Endodermal cell (in vitro differentiated cells): ENCODE data around the gene AKAP7. TPM values are rescaled to one million over a fixed set of nuclear protein-coding genes. Genes with fewer than 3 reads are reported as not detected.

Experiments used
- DNase-seq: peaks from one replicate; pipeline ENCODE4 v3.0.0-alpha.2; 2017
- H3K27ac ChIP-seq: 2 replicates; pipeline ENCODE4 v1.5.1; 2013; ENCODE audit warnings: mild to moderate bottlenecking, low read depth, low read length, moderate library complexity
- H3K27me3 ChIP-seq: 2 replicates; pipeline ENCODE4 v1.6.1; 2013; ENCODE audit warnings: mild to moderate bottlenecking, low read length, moderate library complexity; ENCODE audit not compliant: insufficient read depth, control insufficient read depth, poor library complexity, severe bottlenecking
- H3K36me3 ChIP-seq: 2 replicates; pipeline ENCODE4 v1.7.0; 2013; ENCODE audit warnings: mild to moderate bottlenecking, low read length, moderate library complexity; ENCODE audit not compliant: control insufficient read depth, insufficient read depth
- H3K4me1 ChIP-seq: one replicate; pipeline ENCODE4 v1.7.0; 2013; ENCODE audit warnings: low read length; ENCODE audit not compliant: control insufficient read depth, insufficient read depth
- H3K4me3 ChIP-seq: 2 replicates; pipeline ENCODE4 v1.5.1; 2013; ENCODE audit warnings: mild to moderate bottlenecking, low read length, moderate library complexity
- H3K9ac ChIP-seq: 2 replicates; pipeline ENCODE4 v1.6.1; 2013; ENCODE audit warnings: mild to moderate bottlenecking, low read length, moderate library complexity; ENCODE audit not compliant: poor library complexity, severe bottlenecking; ENCODE audit errors: extremely low read depth
- H3K9me3 ChIP-seq: 2 replicates; pipeline ENCODE4 v1.6.1; 2013; ENCODE audit warnings: mild to moderate bottlenecking, low read length, moderate library complexity; ENCODE audit not compliant: control insufficient read depth
- H3K27ac Mint-ChIP-seq: 2 replicates; pipeline ENCODE4 v1.8.0; 2020; ENCODE audit warnings: mixed read lengths
- H3K27me3 Mint-ChIP-seq: 2 replicates; pipeline ENCODE4 v1.8.0; 2021; ENCODE audit warnings: mild to moderate bottlenecking, mixed read lengths; ENCODE audit not compliant: insufficient read depth
- H3K36me3 Mint-ChIP-seq: 2 replicates; pipeline ENCODE4 v1.8.0; 2020; ENCODE audit warnings: low read depth, mixed read lengths
- H3K4me1 Mint-ChIP-seq: 2 replicates; pipeline ENCODE4 v1.8.0; 2020; ENCODE audit warnings: mixed read lengths
- H3K4me3 Mint-ChIP-seq: 2 replicates; pipeline ENCODE4 v1.8.0; 2020; ENCODE audit warnings: mild to moderate bottlenecking, moderate library complexity, mixed read lengths
- H3K9me3 Mint-ChIP-seq: 2 replicates; pipeline ENCODE4 v1.8.0; 2020; ENCODE audit warnings: mild to moderate bottlenecking, mixed read lengths
- CTCF ChIP-seq: fragments of 200-600 bp; sonication (generic); conservative IDR thresholded peaks from 2 replicates; pipeline ENCODE4 v1.5.0; 2021; ENCODE audit warnings: antibody characterized with exemption, mild to moderate bottlenecking
- WGBS, 2 experiments: methylation state at CpG; one replicate each; pipeline versions ENCODE4 v1.1.5 to v1.1.7; 2013; ENCODE audit warnings: missing lambda C conversion rate in 2 of 2, mixed read lengths in 1 of 2; ENCODE audit not compliant: insufficient coverage in 1 of 2, insufficient read length in 1 of 2; 5-methylcytosine and 5-hydroxymethylcytosine counted together
- total RNA-seq, 2 donors: library from RNA; stranded (reverse); fragmentation: NEBNext Ultra II Directional in 1 of 2; extraction: Animal tissue kit (Norgen Biotek cat#: 25700) in 1 of 2; gene quantifications; 2 replicates in 1 of 2; 3 replicates in 1 of 2; pipeline ENCODE4 v1.2.1, GENCODE V29; 2021

Gene AKAP7
- total RNA-seq, 2 donors from 2014 or later: 6.2 to 6.7 TPM

GRCh38 chr6:131212913-131213312, 77.6 kb downstream of the AKAP7 start:
- no peak for TF ChIP-seq CTCF
- no peak overlapping the region for H3K27ac Mint-ChIP-seq
- no peak overlapping the region for H3K9ac ChIP-seq
- H3K27me3 ChIP-seq: no peaks in the 10 kb centered on the region
- H3K9me3 Mint-ChIP-seq: no peaks in the 10 kb centered on the region
- peaks cover 5% of the 10 kb centered on the region for H3K4me1 Mint-ChIP-seq
- no peaks in the 10 kb centered on the region for H3K27me3 Mint-ChIP-seq
- peaks cover 4% of the 10 kb centered on the region for H3K36me3 Mint-ChIP-seq
- 100% methylated on average over 1 of the region's 1 CpG; no CpG with 5 or more reads in 1 of the 2 experiments for WGBS, 2 experiments
- no peaks in the 10 kb centered on the region for H3K36me3 ChIP-seq
- no peaks in the 10 kb centered on the region for H3K4me1 ChIP-seq
- DNase-seq: no peak
- no peak overlapping the region for H3K4me3 ChIP-seq
- no peaks in the 10 kb centered on the region for H3K9me3 ChIP-seq
- H3K4me3 Mint-ChIP-seq: no peak overlapping the region
- H3K27ac ChIP-seq: no peak overlapping the region

GRCh38 chr6:131213501-131213990, 78.3 kb downstream of the AKAP7 start:
- peak; percentile 43 for DNase-seq
- Histone ChIP-seq H3K27ac (no peak overlapping the region), H3K9me3 (no peaks in the 10 kb centered on the region), H3K9ac (no peak overlapping the region), H3K4me1 (no peaks in the 10 kb centered on the region), H3K4me3 (no peak overlapping the region), H3K27me3 (no peaks in the 10 kb centered on the region), H3K36me3 (no peaks in the 10 kb centered on the region)
- H3K4me1 Mint-ChIP-seq: peaks cover 5% of the 10 kb centered on the region
- WGBS, 2 experiments: 86 to 96% methylated on average over 3 of the region's 3 CpGs
- H3K36me3 Mint-ChIP-seq: peaks cover 4% of the 10 kb centered on the region
- H3K27ac Mint-ChIP-seq: no peak overlapping the region
- no peak overlapping the region for H3K4me3 Mint-ChIP-seq
- H3K9me3 Mint-ChIP-seq: no peaks in the 10 kb centered on the region
- TF ChIP-seq CTCF: no peak
- no peaks in the 10 kb centered on the region for H3K27me3 Mint-ChIP-seq

- Histone ChIP-seq H3K4me1 (no peaks in the 10 kb centered on the region), H3K4me3 (no peak overlapping the region), H3K9me3 (no peaks in the 10 kb centered on the region), H3K27me3 (no peaks in the 10 kb centered on the region), H3K36me3 (no peaks in the 10 kb centered on the region), H3K27ac (no peak overlapping the region), H3K9ac (no peak overlapping the region)
- 93 to 100% methylated on average over 1 to 5 of the region's 5 CpGs for WGBS, 2 experiments
- no peaks in the 10 kb centered on the region for H3K27me3 Mint-ChIP-seq
- TF ChIP-seq CTCF: no peak
- no peak overlapping the region for H3K4me3 Mint-ChIP-seq
- no peak for DNase-seq
- H3K4me1 Mint-ChIP-seq: peaks cover 5% of the 10 kb centered on the region
- peaks cover 4% of the 10 kb centered on the region for H3K36me3 Mint-ChIP-seq
- H3K9me3 Mint-ChIP-seq: no peaks in the 10 kb centered on the region
- no peak overlapping the region for H3K27ac Mint-ChIP-seq
These were observed 80.0 kb downstream of the AKAP7 start for GRCh38 chr6:131215219-131215618.
